ENCODE results near the gene PTGR1. TPM values are rescaled to one million over a fixed set of nuclear protein-coding genes. Genes with fewer than 3 reads are reported as not detected.
"Not testable (repeated sequence)": the region's sequence is repeated elsewhere in the genome, so short reads cannot be mapped to it uniquely, and the experiment has no call there.

PTGR1 gene
- total RNA-seq, 4 donors from 2014 or later: 2.6 to 90.0 (median 51.6) TPM

DNA sequence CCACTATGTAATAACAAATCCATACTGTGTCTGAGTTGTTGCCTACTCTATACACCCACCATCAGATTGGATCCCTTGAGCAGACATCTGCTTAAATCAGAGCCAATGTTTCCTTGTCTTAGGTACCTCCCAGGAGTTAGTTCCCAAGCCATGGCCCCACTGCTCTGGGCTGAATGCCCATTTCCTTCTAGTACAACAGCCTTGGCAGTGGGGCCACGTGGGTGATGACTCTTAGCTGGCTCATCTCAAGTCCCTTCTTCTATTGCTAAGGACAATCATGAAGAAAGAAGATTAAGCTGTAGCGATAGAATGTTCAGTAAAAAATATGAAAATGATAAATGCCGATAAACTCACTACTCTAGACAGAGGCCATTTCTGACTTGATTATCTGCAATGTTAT lies 16.6 kb downstream of the PTGR1 start:
- intact Hi-C loops (cut with DNase I; ENCODE audit: low total_unique reads): no loop called here

GRCh38 chr9:111572950-111573604 lies 26.4 kb downstream of the PTGR1 start:
- intact Hi-C loops (cut with DNase I; ENCODE audit: low total_unique reads): no loop called here
- WGBS, 2 donors (ENCODE audit: low coverage in 1 of 2): 78 to 89% methylated on average over 1 to 4 of the region's 4 CpGs
- DNase-seq: no peak
- H3K4me1 ChIP-seq: no peaks in the 10 kb centered on the region
- H3K9me3 ChIP-seq: peaks cover 0 to 3% of the 10 kb centered on the region in 2 donors
- H3K36me3 ChIP-seq: peaks cover 0 to 90% (median 41%) of the 10 kb centered on the region in 4 donors
- TF ChIP-seq EP300 (IDR thresholded peaks at IDR 0.05; ENCODE audit: low read depth) (no peak), POLR2A (IDR thresholded peaks at IDR 0.05) (no peak), POLR2AphosphoS5 (IDR thresholded peaks at IDR 0.05) (no peak)
- TF ChIP-seq, protein P1, sequence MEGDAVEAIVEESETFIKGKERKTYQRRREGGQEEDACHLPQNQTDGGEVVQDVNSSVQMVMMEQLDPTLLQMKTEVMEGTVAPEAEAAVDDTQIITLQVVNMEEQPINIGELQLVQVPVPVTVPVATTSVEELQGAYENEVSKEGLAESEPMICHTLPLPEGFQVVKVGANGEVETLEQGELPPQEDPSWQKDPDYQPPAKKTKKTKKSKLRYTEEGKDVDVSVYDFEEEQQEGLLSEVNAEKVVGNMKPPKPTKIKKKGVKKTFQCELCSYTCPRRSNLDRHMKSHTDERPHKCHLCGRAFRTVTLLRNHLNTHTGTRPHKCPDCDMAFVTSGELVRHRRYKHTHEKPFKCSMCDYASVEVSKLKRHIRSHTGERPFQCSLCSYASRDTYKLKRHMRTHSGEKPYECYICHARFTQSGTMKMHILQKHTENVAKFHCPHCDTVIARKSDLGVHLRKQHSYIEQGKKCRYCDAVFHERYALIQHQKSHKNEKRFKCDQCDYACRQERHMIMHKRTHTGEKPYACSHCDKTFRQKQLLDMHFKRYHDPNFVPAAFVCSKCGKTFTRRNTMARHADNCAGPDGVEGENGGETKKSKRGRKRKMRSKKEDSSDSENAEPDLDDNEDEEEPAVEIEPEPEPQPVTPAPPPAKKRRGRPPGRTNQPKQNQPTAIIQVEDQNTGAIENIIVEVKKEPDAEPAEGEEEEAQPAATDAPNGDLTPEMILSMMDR (IDR thresholded peaks at IDR 0.05): no peak
- H3K4me3 ChIP-seq: no peak overlapping the region
- H3K27me3 ChIP-seq: no peaks in the 10 kb centered on the region
- in situ Hi-C loops (cut with MboI; ENCODE audit: low pct_ligation_motif_present in 1 of 4, low pct_unique_long_range_greater_than_20kb in 1 of 4, low sequenced_read_pairs in 3 of 4): no loop called here
- no peak overlapping the region for H3K27ac ChIP-seq

More for the DNA sequence above, 16.6 kb downstream of the PTGR1 start:
- Histone ChIP-seq H3K4me3 (no peak overlapping the region), H3K4me1 (no peaks in the 10 kb centered on the region), H3K27me3 (no peaks in the 10 kb centered on the region), H3K36me3 (peaks cover 0 to 67% (median 24%) of the 10 kb centered on the region in 4 donors), H3K27ac (no peak overlapping the region), H3K9me3 (no peaks in the 10 kb centered on the region)
- no peak for TF ChIP-seq POLR2AphosphoS5 (IDR thresholded peaks at IDR 0.05)
- TF ChIP-seq, protein P1 (IDR thresholded peaks at IDR 0.05): no peak
- TF ChIP-seq EP300 (IDR thresholded peaks at IDR 0.05; ENCODE audit: low read depth): no peak
- TF ChIP-seq POLR2A (IDR thresholded peaks at IDR 0.05): no peak
- 77 to 83% methylated on average over 3 of the region's 3 CpGs for WGBS, 2 donors (ENCODE audit: low coverage in 1 of 2)
- in situ Hi-C loops (cut with MboI; ENCODE audit: low pct_ligation_motif_present in 1 of 4, low pct_unique_long_range_greater_than_20kb in 1 of 4, low sequenced_read_pairs in 3 of 4): no loop called here
- no peak for DNase-seq

- WGBS, 2 donors (ENCODE audit: low coverage in 1 of 2): 93 to 96% methylated on average over 4 of the region's 4 CpGs
Observed at GRCh38 chr9:111568127-111568526, 31.3 kb downstream of the PTGR1 start.

GRCh38 chr9:111566234-111566633 lies 33.2 kb downstream of the PTGR1 start:
- Histone ChIP-seq H3K27me3 (no peaks in the 10 kb centered on the region), H3K27ac (no peak overlapping the region), H3K9me3 (peaks cover 0 to 5% of the 10 kb centered on the region in 2 donors), H3K4me1 (no peaks in the 10 kb centered on the region), H3K36me3 (peaks cover 0 to 72% (median 35%) of the 10 kb centered on the region in 4 donors), H3K4me3 (no peak overlapping the region)
- in situ Hi-C loops (cut with MboI; ENCODE audit: low pct_ligation_motif_present in 1 of 4, low pct_unique_long_range_greater_than_20kb in 1 of 4, low sequenced_read_pairs in 3 of 4): no loop called here
- TF ChIP-seq POLR2A (IDR thresholded peaks at IDR 0.05) (no peak), POLR2AphosphoS5 (IDR thresholded peaks at IDR 0.05) (no peak), EP300 (IDR thresholded peaks at IDR 0.05; ENCODE audit: low read depth) (no peak)
- TF ChIP-seq, protein P1 (IDR thresholded peaks at IDR 0.05): no peak
- intact Hi-C loops (cut with DNase I; ENCODE audit: low total_unique reads): no loop called here
- 50% methylated on average over 1 of the region's 1 CpG; no CpG with 5 or more reads in 1 of the 2 donors for WGBS, 2 donors (ENCODE audit: low coverage in 1 of 2)
- DNase-seq: no peak

More at GRCh38 chr9:111568127-111568526, 31.3 kb downstream of the PTGR1 start:
- H3K27ac ChIP-seq; intact Hi-C loops (cut with DNase I; ENCODE audit: low total_unique reads); H3K4me3 ChIP-seq; H3K4me1 ChIP-seq; H3K27me3 ChIP-seq; DNase-seq; H3K9me3 ChIP-seq; in situ Hi-C loops (cut with MboI; ENCODE audit: low pct_ligation_motif_present in 1 of 4, low pct_unique_long_range_greater_than_20kb in 1 of 4, low sequenced_read_pairs in 3 of 4): not testable (repeated sequence)
- H3K36me3 ChIP-seq: peaks cover 0 to 87% (median 44%) of the 10 kb centered on the region in 4 donors
